Ramos (cell line): Measurements from ENCODE around the gene GP1BB.
"Not testable (repeated sequence)": the region's sequence is repeated elsewhere in the genome, so short reads cannot be mapped to it uniquely, and the experiment has no call there.

Experiments used
- in situ Hi-C: fragments of 300-500 bp; cut with MboI; formaldehyde crosslinking; loops from one replicate; pipeline ENCODE4 v1.14.3; 2022; ENCODE audit warnings: low sequenced_read_pairs; ENCODE audit not compliant: unreplicated experiment

The GP1BB gene

DNA sequence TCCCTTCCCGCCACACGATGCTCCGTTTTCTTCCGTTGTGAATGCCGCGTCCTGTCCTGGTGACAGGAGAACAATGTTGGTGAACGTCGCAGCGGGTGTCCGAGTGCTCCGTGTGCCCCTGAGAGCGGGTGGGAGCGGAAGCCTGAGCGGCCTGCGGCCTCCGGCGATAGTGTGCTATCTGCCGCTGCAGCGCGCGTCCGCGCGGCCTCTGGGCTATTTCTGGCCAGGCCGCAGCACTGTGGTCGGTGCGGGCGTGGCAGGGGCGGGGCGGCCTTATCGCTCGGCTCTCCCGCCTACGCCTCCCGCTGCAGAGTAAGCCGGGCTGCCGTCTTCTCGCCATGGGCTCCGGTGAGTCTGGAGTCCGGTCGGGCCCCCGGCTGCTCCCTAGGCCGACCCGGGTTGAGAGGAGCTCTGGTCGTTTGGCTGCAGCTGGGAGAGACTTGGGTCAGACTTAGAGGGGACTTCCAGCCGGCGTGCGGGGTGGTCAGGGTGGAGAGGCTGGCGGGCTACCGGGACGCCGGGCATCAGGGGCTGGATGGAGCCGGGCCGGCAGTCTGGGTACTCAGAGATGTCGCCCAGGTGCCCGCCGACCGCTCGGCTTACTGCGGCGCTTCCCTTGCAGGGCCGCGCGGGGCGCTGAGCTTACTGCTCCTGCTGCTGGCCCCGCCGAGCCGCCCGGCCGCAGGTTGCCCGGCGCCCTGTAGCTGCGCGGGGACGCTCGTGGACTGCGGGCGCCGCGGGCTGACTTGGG, at the start of gene GP1BB:
TSS of gene GP1BB (plus strand) at position 308 of the 751 bp plus-strand sequence. CDS start at position 339, 31 bp downstream.
- in situ Hi-C loops, result no loop called here

DNA sequence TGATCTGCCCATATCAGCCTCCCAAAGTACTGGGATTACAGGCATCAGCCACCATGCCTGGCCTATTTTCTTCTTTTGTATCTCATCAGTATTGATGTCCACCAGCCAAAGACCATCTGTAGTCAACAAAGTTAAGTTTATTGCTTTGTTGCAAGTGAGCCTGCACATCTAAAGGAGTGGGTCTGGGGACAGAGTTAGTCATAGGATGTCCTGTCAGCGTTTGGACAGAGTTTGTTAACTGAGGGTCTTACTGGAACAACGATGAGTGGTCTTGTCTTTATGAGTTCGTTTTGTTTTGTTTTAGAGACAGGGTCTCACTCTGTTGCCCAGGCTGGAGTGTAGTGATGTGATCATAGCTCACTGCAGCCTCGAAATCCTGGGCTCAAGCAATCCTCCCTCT, 49.7 kb upstream of the GP1BB start:
- in situ Hi-C loops, result no loop called here

DNA sequence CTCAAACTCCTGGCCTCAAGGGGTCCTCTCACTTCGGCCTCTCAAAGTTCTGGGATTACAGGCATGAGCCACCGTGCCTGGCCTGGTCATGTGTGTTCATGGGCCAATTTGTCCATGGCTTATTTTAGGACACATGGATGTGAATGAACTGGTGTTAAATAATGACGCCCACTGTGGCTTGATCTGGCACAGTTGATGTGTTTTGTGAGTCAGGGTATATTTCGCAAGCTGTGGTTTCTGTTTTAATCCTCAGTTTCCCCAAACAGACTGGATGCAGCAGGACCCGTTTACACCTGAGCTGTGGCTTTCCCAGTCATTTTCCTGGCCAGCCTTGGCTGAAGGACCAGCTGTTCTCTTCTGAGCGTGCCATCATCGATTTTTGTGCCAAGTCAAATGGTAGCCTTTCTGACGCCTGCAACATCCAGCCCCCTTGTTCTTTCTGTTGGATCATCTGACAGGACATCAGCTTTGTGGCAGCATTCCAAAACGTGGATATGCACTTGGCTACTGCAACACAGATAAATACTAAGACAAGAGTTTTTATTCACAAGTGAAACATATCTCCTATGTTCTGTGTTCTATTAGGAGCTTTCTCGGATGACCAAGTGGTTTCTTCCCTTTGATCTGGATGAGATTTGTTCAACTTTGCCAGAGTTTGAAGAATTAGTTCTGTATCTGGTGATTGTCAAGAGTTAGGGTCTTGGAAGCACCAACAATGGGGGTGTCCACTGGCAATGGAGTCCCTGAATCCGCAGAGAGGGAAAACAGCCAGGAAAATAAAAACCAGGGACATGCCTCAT, 49.0 kb upstream of the GP1BB start:
- in situ Hi-C loops, result no loop called here

DNA sequence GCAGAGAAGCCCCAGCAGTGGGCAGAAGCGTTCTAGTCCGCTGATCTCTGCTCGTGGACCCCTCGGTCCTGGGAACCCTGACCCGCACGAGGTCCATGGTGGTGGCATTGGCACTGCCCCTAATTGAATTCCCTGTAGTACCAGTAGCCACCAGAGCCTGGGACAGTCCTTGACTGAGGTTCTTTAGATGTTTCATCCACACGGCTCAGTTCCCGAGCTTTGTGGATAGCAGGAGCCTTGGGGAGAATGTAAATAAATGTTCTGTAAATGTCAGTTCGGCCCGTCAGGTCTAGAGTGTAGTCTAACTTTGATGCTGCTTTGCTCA, 48.4 kb upstream of the GP1BB start:
- in situ Hi-C loops, result no loop called here

DNA sequence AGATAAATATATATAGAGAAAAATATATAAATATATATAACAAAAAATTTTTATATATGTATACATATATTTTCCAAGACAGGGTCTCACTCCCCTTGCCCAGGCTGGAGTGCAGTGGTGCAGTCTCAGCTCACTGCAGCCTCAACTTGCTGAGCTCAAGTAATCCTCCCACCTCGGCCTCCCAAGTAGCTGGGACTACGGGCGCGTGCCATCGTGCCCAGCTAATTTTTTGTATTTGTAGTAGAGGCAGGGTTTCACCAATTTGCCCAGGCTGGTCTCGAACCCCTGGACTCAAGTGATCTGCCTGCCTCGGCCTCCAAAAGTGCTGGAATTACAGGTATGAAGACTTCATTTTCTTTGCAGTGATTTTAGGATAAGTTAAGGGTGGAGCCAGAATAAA, 47.9 kb upstream of the GP1BB start:
- in situ Hi-C loops, result no loop called here

DNA sequence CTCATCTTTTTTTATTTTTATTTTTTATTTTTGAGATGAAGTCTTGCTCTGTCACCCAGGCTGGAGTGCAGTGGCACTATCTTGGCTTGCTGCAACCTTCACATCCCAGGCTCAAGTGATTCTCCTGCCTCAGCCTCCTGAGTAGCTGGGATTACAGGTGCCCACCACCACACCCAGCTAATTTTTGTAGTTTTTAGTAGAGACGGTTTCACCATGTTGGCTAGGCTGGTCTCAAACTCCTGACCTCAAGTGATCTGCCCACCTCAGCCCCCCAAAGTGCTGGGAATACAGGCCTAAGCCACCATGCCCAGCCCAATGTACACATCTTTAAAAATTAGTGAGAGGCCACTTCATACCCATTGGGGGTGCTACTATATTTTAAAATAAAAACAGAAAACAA, 46.9 kb upstream of the GP1BB start:
- in situ Hi-C loops, result not testable (repeated sequence)

DNA sequence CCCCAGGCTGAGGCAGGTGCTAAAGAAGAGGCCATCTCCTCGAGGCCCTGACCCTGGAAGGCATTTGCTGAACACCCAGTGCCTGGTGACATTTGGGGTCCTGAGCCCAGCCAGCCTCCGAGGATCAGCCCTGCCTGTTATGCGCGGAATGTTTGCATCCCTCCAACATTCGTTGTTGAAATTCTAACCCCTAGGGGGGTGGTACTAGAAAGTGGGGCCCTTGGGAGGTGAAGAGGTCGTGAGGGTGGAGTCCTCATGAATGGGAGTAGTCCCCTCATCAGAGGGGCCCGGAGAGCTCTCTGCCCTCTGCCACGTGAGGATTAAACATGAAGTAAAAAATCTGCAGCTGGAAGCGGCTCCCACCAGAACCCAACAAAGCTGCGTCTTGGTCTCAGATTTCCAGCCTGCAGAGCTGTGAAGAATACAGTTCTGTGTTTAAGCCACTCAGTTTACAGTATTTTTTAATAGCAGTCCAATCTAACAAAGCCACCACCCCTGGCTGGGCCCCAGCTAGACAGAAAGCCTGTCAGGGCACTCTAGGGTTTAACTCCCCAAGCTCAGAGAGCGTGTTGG, 44.3 kb upstream of the GP1BB start:
- in situ Hi-C loops, result no loop called here

DNA sequence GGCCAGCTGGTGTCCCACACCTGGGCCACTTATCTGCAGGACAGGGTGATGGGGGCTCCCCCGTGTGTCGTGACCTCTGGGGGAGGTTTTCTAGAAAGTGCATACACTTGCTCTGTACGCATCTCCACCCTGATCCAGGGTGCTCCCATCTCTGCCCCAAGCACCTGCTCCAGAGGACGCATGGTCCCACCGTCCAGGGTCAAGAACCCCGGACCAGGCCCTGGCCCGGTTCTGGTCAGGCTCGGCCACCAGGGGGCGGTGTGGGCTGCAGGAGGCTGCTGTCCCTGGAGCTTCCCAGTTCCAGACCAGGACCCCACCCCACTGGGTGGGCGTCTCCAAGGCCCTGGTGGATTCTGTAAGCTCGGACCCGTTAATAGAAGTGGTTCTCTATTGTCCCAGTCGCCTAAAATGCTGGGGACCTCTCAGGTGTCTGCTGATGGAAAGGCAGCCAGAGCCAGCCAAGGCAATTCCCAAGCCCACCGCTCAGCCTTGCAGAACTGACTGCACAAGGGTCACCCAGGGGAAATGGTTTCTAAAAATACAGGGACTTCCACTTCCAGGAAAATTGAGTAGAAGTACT, 43.7 kb upstream of the GP1BB start:
- in situ Hi-C loops, result no loop called here

DNA sequence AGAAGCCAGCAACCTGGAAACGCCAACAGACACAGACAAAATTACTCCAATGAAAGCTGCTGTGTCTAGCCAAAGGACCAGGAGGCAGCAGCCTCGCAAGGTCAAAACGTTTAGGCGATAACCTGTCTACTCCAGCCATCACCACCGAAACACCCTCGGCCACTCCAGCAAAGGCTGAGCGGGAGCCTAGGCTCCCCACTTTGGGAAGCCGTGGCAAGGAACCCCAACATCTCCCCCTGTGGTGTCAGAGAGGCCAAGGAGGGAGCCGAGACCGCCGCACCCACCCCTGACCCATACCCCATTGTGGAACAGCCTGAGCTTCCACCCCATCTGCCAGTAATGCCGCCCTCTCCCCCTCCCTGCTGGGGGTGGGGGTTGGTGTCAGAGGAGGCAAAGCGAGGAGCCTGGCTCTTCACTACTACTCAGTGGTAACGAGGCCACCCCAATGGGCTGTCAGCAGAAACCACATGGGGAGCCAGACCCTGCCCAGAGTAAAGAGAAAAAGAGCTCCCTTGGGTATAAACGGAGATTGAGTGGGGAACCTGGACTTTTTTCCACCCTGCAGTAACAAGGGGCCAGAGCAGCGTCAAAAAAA, 43.0 kb upstream of the GP1BB start:
- in situ Hi-C loops, result no loop called here

DNA sequence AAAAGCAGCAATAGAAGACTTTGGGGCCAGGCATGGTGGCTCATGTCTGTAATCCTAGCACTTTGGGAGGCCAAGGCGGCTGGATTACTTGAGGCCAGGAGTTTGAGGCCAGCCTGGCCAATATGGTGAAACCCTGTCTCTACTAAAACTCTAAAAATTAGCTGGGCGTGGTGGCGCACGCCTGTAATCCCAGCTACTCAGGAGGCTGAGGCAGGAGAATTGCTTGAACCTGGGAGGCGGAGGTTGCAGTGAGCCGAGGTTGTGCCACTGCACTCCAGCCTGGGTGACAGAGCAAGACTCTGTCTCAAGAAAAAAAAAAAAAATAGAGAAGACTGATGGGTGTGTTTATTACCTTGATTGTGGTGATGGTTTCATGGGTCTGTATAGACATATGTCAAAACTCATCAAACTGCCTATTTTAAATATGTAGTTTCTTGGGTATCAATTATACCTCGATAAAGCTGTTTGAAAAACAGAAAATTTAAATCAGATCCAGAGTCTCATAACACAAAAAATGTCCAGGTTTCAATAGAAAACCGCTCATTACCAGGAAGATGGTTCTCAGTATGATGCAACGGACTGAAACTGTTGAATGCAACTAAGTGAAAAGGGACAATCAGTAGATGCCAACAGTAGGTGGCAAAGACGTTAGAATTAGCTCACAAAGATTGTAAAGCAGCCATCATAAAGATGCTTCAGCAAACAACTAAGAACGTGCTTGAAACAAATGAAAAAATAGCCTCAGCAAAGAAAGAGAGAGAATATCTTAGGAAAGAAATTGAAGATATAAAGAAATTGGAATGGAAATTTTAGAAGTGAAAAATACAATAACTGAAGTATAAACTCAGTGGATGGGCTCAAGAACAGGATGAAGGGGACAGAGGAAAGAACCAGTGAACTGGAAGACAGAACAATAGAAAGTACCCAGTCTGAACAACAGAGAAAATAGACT, 42.2 kb upstream of the GP1BB start:
- in situ Hi-C loops, result no loop called here

DNA sequence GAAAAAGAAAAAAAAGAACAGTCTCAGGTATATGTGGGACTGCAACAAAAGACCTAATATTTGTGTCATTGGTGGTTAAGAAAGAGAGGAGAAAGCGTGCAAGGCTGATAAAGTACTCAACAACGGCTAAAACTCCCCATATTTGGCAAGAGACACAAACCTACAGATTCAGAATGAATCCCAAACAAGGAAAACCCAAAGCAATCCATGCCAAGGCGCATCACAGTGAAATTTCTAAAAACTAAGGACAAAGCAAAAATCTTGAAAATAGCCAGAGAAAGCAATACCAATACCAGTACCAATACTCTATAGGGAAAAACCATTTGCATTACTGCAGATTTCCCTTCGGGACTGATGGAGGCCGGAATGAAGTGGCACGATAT, 41.5 kb upstream of the GP1BB start:
- in situ Hi-C loops, result no loop called here

DNA sequence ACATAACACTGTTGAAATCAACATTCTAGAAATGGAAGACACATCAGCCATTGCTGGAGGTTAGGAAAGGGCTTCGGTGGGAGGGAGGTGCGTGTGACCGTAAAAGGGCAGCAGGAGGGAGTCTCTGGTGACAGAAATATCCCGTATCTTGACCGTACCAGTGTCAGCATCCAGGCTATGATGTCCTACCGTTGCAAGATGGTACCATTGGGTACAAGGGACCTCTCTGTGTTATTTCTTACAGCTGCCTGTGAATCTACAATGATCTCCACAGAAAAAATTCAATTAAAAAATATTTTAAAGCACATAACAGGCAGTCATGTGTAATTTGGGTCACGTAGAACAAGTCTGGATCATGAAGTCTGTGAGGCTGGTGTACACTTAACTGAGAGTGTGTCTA, 36.4 kb upstream of the GP1BB start:
- in situ Hi-C loops, result no loop called here

DNA sequence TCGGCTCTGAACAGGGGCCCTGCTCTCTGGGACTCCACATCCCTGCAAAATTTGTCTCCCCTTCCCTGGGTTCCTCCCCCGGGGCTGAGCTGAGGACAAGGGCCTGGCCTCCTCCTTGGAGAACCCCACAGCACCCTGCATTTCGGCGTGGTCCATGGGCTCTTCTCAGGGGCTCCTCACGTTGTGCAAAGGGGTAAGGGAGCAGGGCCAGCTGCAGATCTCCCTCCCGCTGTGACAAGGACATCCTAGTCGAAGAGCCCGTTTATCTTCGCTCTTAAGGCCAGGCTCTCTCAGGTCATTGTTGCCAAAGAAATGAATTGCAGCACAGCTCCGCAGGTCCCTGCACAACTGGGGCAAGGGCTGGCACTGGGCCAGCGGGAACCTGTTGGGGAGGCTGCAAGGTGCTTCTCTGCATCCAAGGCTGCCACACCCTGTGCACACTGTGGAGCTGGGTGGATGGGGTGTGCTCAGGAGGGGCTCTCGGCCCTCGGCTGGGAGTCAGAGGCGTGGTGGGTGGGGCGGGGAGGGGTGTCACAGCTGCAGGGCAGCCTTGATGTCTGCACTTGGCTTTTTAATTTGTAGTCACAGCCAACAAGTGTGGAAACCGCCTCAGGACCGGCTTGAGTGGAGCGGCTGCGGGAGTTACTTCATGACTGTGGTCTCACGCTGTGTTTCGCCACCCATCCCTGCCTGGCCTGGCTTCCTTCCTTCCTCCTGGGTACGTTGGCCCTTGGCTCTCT, 35.6 kb upstream of the GP1BB start:
- in situ Hi-C loops, result no loop called here

DNA sequence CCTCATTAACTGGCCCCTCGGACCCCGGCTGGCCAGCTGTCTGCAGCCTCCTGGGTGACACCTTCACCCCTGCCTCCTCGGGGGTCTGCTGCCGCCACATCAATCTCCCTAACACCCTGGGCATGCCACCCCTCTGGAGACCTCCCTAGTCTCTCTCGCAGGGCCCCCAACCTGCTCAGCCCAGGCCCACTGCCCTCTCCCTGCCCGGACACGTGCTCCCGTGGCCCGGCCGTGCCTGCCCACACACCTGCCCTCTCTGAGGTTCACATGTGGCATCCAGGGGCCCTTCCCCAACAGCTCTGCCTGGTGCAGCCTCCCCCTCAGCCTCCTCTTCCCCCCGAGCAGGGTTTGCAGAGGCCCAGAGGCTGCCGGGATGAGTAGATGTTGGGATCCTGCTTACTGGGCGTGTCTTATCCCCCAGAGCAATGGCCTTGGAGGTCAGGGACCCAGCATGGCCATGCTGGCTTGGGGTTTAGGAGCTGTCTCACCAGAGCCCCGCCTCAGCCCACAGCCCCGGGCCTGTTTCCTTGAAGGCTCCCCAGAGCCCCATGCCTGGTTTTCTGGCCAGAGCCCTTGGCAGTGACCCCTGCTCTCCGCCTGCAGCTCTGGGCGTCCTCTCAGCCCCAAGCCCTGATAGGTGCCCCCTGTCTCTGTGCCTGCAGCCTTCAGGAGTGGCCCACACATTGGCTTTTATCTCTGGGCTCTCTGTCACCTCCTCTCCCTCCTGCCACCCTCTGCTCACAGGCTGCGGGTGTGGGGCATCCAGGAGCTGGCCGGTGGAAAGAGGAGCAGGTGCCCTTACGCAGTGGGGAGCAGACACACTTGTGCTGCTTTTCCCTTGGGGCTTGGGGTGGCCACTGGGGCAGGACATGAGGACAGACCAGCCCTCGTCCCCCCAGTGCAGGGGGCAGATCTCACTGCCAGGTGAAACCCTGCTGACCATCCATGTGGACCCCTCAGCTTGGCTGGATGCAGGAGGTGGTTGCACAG, 34.7 kb upstream of the GP1BB start:
- in situ Hi-C loops, result no loop called here

DNA sequence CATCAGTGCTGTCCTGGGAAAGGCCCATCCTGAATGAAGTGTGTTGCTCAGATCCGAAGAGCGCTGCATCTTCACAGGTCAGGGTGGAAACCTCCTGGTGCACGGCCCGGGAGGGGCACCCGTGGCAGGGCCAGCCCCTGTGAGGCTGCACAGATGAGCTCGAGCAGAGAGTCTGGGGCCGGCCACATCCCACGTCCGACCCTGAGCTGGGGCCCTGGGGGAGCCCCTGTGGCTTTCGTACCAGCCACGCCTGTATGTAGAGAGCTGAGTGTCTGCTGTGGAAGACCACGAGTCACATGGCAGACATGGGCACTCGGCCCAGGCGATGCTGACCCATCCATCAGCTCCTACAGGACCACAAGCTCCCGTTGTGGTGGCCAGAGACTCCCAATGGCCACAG, 33.9 kb upstream of the GP1BB start:
- in situ Hi-C loops, result no loop called here

DNA sequence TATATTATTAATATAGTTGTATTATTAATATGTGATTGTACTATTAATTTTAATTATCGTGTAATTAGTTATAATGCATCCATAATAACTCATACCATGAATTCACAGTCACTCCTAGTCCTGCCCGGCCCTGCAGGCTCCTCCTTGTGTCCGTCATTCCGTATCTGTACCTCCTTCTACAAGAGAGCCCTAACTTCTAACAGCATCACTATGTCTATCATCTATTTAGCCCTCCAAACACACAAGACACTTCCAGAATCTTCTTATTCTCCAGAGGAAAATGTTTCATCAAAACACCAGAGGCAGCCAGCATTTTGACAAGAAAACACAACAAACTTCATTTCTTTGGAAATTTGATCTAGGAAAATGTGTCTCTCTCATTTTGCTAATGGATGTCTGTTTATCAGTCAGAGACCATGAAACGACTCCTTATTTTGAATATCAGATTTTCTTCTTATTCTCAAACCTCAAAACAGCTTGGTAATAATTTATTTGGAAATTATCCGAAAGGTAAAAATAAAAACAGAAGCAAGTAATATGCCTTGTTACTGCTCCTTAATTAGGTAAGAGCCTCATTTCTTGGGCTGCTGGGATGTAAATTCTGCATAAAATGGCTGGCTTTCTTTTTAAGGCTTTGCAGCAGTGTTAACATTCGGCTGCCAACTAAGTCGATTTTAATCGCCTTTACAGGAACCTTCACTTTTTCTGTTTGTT, 32.2 kb upstream of the GP1BB start:
- in situ Hi-C loops, result no loop called here

DNA sequence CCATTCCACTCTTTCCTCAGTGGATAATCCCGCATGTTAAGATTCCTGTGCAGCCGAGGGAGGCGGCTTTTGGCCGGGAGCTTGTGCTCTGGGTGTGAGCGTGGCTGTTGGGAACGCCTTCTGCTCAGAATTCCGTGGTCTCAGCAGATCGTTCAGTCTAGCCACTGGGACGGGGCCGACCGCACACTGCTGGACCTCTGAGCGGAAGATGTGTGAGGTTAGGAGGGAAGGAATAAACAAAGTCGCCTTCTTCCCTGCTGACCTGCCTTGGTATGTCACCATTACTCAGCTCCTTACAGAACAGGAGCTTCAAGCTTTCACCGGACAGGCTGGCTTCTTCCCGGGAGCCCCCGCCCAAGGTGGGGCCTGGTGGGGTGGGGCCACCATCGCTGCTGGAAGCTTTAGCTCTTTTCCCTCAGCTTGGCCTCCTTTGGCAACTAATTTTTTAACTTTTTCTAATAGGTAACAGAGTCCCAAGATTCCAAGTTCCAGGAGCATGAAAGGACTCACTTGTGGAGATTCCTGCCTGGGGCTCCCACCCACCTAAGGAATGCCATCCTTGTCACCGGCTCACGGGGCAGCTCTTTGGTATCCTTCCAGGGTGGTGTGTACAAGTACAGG, 31.5 kb upstream of the GP1BB start:
- in situ Hi-C loops, result no loop called here
